Neural crest cell (in vitro differentiated cells): Measurements from ENCODE around the gene PLEKHA6. TPM values are rescaled to one million over a fixed set of nuclear protein-coding genes. Genes with fewer than 3 reads are reported as not detected.

Experiments
- DNase-seq: peaks from one replicate; pipeline ENCODE4 v3.0.0; 2021; ENCODE audit warnings: low read depth, mixed read lengths, low spot score
- H3K27ac Mint-ChIP-seq: one replicate; pipeline ENCODE4 v1.8.0; 2021; ENCODE audit warnings: mild to moderate bottlenecking, mixed read lengths; ENCODE audit not compliant: unreplicated experiment
- H3K27me3 Mint-ChIP-seq: 2 replicates; pipeline ENCODE4 v1.8.0; 2021; ENCODE audit warnings: low read depth, mild to moderate bottlenecking, mixed read lengths
- H3K36me3 Mint-ChIP-seq: 2 replicates; pipeline ENCODE4 v1.8.0; 2021; ENCODE audit warnings: low read depth, mild to moderate bottlenecking, mixed read lengths
- H3K4me1 Mint-ChIP-seq: 2 replicates; pipeline ENCODE4 v1.8.0; 2021; ENCODE audit warnings: mixed read lengths
- H3K4me3 Mint-ChIP-seq: one replicate; pipeline ENCODE4 v1.8.0; 2021; ENCODE audit warnings: mild to moderate bottlenecking, mixed read lengths
- H3K9me3 Mint-ChIP-seq: 2 replicates; pipeline ENCODE4 v1.8.0; 2021; ENCODE audit warnings: mixed read lengths
- CTCF ChIP-seq: fragments of 200-600 bp; sonication (generic); conservative IDR thresholded peaks from 2 replicates; pipeline ENCODE4 v1.5.0; 2021; ENCODE audit warnings: antibody characterized with exemption, mild to moderate bottlenecking
- total RNA-seq: library from RNA; stranded (reverse); gene quantifications from 2 replicates; pipeline ENCODE4 v1.2.1, GENCODE V29; 2021

Gene PLEKHA6
- total RNA-seq, 1 donor from 2014 or later = 4.5 TPM

GRCh38 chr1:204304067-204304466 is 55.7 kb downstream of the PLEKHA6 start:
- no peak for DNase-seq
- H3K4me3 Mint-ChIP-seq = no peak overlapping the region
- no peak overlapping the region for H3K27ac Mint-ChIP-seq
- peaks cover 4% of the 10 kb centered on the region for H3K4me1 Mint-ChIP-seq
- no peak for TF ChIP-seq CTCF
- peaks cover 68% of the 10 kb centered on the region for H3K27me3 Mint-ChIP-seq
- no peaks in the 10 kb centered on the region for H3K36me3 Mint-ChIP-seq
- H3K9me3 Mint-ChIP-seq = no peaks in the 10 kb centered on the region

GRCh38 chr1:204302769-204303168 is 57.0 kb downstream of the PLEKHA6 start:
- Mint-ChIP-seq H3K4me3 (no peak overlapping the region), H3K27me3 (peaks cover 58% of the 10 kb centered on the region), H3K27ac (no peak overlapping the region), H3K9me3 (no peaks in the 10 kb centered on the region), H3K4me1 (peaks cover 4% of the 10 kb centered on the region), H3K36me3 (no peaks in the 10 kb centered on the region)
- TF ChIP-seq CTCF = no peak
- DNase-seq = no peak

- no peak for TF ChIP-seq CTCF
- H3K27ac Mint-ChIP-seq = no peak overlapping the region
- H3K9me3 Mint-ChIP-seq = no peaks in the 10 kb centered on the region
- H3K27me3 Mint-ChIP-seq = peaks cover 46% of the 10 kb centered on the region
- H3K4me3 Mint-ChIP-seq = no peak overlapping the region
- H3K36me3 Mint-ChIP-seq = no peaks in the 10 kb centered on the region
- H3K4me1 Mint-ChIP-seq = peaks cover 13% of the 10 kb centered on the region
- no peak for DNase-seq
These were observed 58.4 kb downstream of the PLEKHA6 start for GRCh38 chr1:204301171-204301957.

GRCh38 chr1:204299814-204300365 is 59.8 kb downstream of the PLEKHA6 start:
- Mint-ChIP-seq H3K36me3 (no peaks in the 10 kb centered on the region), H3K27ac (no peak overlapping the region), H3K27me3 (peaks cover 32% of the 10 kb centered on the region), H3K4me1 (peaks cover 23% of the 10 kb centered on the region), H3K4me3 (no peak overlapping the region), H3K9me3 (no peaks in the 10 kb centered on the region)
- TF ChIP-seq CTCF = no peak
- DNase-seq = no peak

- Mint-ChIP-seq H3K36me3 (no peaks in the 10 kb centered on the region), H3K4me3 (no peak overlapping the region), H3K27ac (no peak overlapping the region), H3K4me1 (peaks cover 18% of the 10 kb centered on the region), H3K9me3 (no peaks in the 10 kb centered on the region), H3K27me3 (peaks cover 31% of the 10 kb centered on the region)
- DNase-seq = no peak
- TF ChIP-seq CTCF = no peak
These were observed 63.2 kb downstream of the PLEKHA6 start for GRCh38 chr1:204296431-204296988.
